Gastrocnemius medialis (tissue), 4 donors: ENCODE measurements around the gene UBASH3B. TPM values are rescaled to one million over a fixed set of nuclear protein-coding genes. Genes with fewer than 3 reads are reported as not detected.

ENCODE experiments used
- ATAC-seq, 2 donors: fragments of 150-250 bp; one replicate each; pipeline ENCODE4 v1.9.1; 2016
- DNase-seq, 2 donors: peaks; one replicate each; pipeline ENCODE4 v3.0.0-alpha.2; 2019
- H3K27ac ChIP-seq, 4 donors: fragments of 200-600 bp; sonication (generic); 1 replicate in 1 of 4; 2 replicates in 3 of 4; pipeline ENCODE4 v1.5.1; 2016 to 2018; ENCODE audit warnings: mild to moderate bottlenecking in 2 of 4, moderate library complexity in 1 of 4
- H3K27me3 ChIP-seq, 3 donors: fragments of 200-600 bp; sonication (generic) in 2 of 3; 1 replicate in 1 of 3; 2 replicates in 2 of 3; pipeline versions ENCODE4 v1.5.1 to v1.6.0; 2016 to 2019; ENCODE audit warnings: mild to moderate bottlenecking in 1 of 3, moderate library complexity in 1 of 3
- H3K36me3 ChIP-seq, 2 donors: fragments of 200-600 bp; sonication (generic) in 1 of 2; one replicate each; pipeline ENCODE4 v1.5.1; 2017 to 2018
- H3K4me1 ChIP-seq, 2 donors: fragments of 200-600 bp; sonication (generic) in 1 of 2; one replicate each; pipeline ENCODE4 v1.5.1; 2016 to 2017; ENCODE audit warnings: mild to moderate bottlenecking in 2 of 2
- H3K4me3 ChIP-seq, 4 donors: fragments of 200-600 bp; sonication (generic) in 3 of 4; 1 replicate in 1 of 4; 2 replicates in 3 of 4; pipeline ENCODE4 v1.5.1; 2016 to 2019; ENCODE audit warnings: mild to moderate bottlenecking in 2 of 4
- H3K9me3 ChIP-seq, 3 donors: fragments of 200-600 bp; sonication (generic) in 2 of 3; 1 replicate in 1 of 3; 2 replicates in 2 of 3; pipeline ENCODE4 v1.5.1; 2016 to 2019
- POLR2A ChIP-seq, 2 donors: fragments of 450-650 bp; IDR thresholded peaks; one replicate each; pipeline ENCODE4 v1.6.1; 2017; ENCODE audit warnings: antibody characterized with exemption in 2 of 2, mild to moderate bottlenecking in 2 of 2, moderate library complexity in 2 of 2
- in situ Hi-C, 4 donors: fragments of 200-750 bp; cut with MboI; loops; one replicate each; pipeline versions ENCODE4 v1.15.0 to v1.8.0; 2017; ENCODE audit warnings: low sequenced_read_pairs in 4 of 4
- intact Hi-C: fragments of 100-400 bp; cut with DNase I; formaldehyde crosslinking; loops from one replicate; pipeline ENCODE4 v1.15.1; 2023; ENCODE audit warnings: low total_unique reads
- total RNA-seq, 4 donors: library from RNA; depleted of rRNA; stranded (reverse); fragments of >200 nt; gene quantifications; one replicate each; pipeline versions ENCODE4 v1.1.0 to v1.2.3, GENCODE V29; 2016
- TF ChIP-seq, protein P1 (sequence below), 5 experiments: fragments of 450-650 bp in 3 of 5; fragments of 200-600 bp in 2 of 5; sonication (generic) in 2 of 5; IDR thresholded peaks in 4 of 5; conservative IDR thresholded peaks in 1 of 5; 1 replicate in 4 of 5; 2 replicates in 1 of 5; pipeline ENCODE4 v1.5.1; 2016 to 2019; ENCODE audit warnings: antibody characterized with exemption in 5 of 5, mild to moderate bottlenecking in 3 of 5, moderate library complexity in 3 of 5

UBASH3B gene
- total RNA-seq, 4 donors from 2014 or later: 0.32 to 2.9 (median 0.87) TPM

DNA sequence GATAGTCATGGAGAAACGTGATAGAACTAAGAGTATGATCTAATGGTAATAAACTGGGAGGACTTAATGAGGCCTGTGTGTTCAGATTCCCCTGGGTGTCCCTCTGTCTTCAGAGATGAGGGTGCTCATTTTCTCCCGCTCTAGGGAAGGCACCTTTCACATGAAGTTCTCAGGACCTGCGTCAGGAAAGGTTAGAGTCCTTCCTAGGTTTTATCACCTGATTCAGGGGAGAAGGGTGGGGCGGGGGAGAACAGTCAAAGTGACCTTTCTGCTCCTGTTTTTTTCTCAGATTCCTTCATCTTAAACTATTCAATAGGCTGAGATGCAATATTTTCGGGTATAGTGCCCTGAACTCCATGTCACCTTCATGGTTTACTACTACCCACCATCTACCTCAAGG is 160.4 kb downstream of the UBASH3B start:
- ATAC-seq: no peak
- no peak overlapping the region for H3K27ac ChIP-seq
- intact Hi-C loops: no loop called here
- H3K4me3 ChIP-seq: no peak overlapping the region
- H3K4me1 ChIP-seq: peaks cover 0 to 11% of the 10 kb centered on the region in 2 donors
- no peaks in the 10 kb centered on the region for H3K36me3 ChIP-seq
- in situ Hi-C loops: no loop called here
- TF ChIP-seq POLR2A (IDR thresholded peaks at IDR 0.05): no peak
- TF ChIP-seq, protein P1, sequence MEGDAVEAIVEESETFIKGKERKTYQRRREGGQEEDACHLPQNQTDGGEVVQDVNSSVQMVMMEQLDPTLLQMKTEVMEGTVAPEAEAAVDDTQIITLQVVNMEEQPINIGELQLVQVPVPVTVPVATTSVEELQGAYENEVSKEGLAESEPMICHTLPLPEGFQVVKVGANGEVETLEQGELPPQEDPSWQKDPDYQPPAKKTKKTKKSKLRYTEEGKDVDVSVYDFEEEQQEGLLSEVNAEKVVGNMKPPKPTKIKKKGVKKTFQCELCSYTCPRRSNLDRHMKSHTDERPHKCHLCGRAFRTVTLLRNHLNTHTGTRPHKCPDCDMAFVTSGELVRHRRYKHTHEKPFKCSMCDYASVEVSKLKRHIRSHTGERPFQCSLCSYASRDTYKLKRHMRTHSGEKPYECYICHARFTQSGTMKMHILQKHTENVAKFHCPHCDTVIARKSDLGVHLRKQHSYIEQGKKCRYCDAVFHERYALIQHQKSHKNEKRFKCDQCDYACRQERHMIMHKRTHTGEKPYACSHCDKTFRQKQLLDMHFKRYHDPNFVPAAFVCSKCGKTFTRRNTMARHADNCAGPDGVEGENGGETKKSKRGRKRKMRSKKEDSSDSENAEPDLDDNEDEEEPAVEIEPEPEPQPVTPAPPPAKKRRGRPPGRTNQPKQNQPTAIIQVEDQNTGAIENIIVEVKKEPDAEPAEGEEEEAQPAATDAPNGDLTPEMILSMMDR (IDR thresholded peaks at IDR 0.05 in 4 of 5, conservative IDR thresholded peaks at IDR 0.05 in 1 of 5): no peak
- no peaks in the 10 kb centered on the region for H3K9me3 ChIP-seq
- no peaks in the 10 kb centered on the region for H3K27me3 ChIP-seq
- DNase-seq: no peak

DNA sequence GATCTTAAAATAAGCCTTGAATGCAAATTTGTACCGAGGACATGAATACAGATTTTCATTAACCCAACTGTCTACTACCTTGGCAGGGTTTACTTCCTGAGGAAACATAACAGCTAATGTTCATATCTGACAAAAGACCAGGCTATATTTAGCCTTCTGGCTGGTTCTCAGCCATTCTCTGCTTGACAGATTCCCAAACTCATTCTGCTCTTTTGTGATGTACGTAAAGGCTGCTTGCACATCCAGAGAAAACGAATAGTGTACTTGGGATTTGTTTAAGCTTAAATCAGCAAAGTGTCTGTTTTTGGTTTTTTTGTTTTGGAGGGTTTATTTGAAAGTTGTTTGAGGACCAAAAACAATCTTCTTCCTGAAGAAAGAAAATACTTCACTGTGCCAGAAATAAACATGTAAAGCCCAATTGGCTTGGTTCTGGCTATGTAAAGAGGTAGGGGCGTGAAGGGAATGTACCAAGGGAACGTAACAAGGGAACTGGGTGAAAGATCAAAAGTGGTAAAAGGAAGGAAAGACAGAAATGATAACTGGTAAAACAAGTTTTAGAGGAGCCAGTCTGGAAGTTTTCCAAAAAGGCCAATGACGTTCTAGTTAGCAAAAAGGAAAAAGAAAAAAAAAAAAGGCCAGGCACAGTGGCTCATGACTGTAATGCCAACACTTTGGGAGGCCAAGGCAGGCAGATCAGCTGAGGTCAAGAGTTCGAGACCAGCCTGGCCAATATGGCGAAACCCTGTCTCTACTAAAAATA is 161.4 kb downstream of the UBASH3B start:
- ATAC-seq (peak in 1 of 2 donors; percentile 36), DNase-seq (no peak)
- Histone ChIP-seq H3K4me3 (no peak overlapping the region), H3K36me3 (no peaks in the 10 kb centered on the region), H3K27me3 (no peaks in the 10 kb centered on the region), H3K9me3 (no peaks in the 10 kb centered on the region), H3K27ac (peak overlapping the region in 3 of 4 donors; percentile 26 to 39 (median 31)), H3K4me1 (peaks cover 0 to 11% of the 10 kb centered on the region in 2 donors)
- no peak for TF ChIP-seq POLR2A (IDR thresholded peaks at IDR 0.05)
- TF ChIP-seq, protein P1 (IDR thresholded peaks at IDR 0.05 in 4 of 5, conservative IDR thresholded peaks at IDR 0.05 in 1 of 5): no peak
- intact Hi-C loops: no loop called here
- in situ Hi-C loops: no loop called here

DNA sequence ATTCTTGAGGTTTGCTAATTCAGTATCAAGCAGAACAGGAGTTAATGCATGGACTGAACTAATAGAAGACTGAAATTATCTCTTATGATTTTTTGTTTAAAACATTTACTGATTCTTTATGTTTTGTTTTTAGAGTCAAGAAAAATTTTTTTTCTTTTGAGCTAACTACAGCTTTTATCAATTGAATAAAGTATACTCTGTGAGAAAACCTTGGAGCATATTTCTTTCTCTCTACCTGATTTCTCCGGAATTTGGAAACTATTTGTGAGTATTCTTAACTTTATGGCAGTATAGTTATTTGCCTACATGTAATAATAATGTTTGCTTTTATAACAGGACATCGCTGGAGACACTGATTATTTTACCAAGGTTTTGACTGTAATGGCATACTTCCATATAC is 164.6 kb downstream of the UBASH3B start:
- TF ChIP-seq POLR2A (IDR thresholded peaks at IDR 0.05): no peak
- TF ChIP-seq, protein P1 (IDR thresholded peaks at IDR 0.05 in 4 of 5, conservative IDR thresholded peaks at IDR 0.05 in 1 of 5): no peak
- Histone ChIP-seq H3K9me3 (no peaks in the 10 kb centered on the region), H3K36me3 (no peaks in the 10 kb centered on the region), H3K4me1 (peaks cover 0 to 11% of the 10 kb centered on the region in 2 donors), H3K4me3 (peak overlapping the region in 1 of 4 donors; percentile 10), H3K27me3 (no peaks in the 10 kb centered on the region), H3K27ac (no peak overlapping the region)
- in situ Hi-C loops: no loop called here
- ATAC-seq (no peak), DNase-seq (no peak)
- intact Hi-C loops: no loop called here

DNA sequence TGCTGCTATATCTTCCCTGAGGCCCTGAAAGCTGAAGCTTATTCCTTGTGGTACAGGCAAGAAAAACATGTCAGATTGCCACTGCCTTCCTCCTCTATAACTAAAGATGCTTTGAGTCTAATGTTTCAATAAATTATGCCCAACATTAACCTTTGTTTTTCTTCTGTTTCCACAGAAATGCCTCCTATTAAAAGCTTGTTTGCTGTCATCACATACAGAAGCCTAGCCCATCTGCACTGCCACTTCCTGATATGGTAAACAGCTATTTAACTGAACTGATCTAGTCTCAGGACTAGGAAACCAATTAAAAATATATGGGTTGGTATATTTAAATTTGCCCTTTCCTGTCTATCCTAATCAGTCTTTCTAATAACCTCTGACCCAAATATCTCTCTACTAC is 165.6 kb downstream of the UBASH3B start:
- H3K36me3 ChIP-seq: no peaks in the 10 kb centered on the region
- no peak for DNase-seq
- TF ChIP-seq, protein P1 (IDR thresholded peaks at IDR 0.05 in 4 of 5, conservative IDR thresholded peaks at IDR 0.05 in 1 of 5): no peak
- no peak for TF ChIP-seq POLR2A (IDR thresholded peaks at IDR 0.05)
- in situ Hi-C loops (no loop called here), intact Hi-C loops (no loop called here)
- H3K9me3 ChIP-seq: no peaks in the 10 kb centered on the region
- no peak for ATAC-seq
- H3K4me3 ChIP-seq: no peak overlapping the region
- H3K4me1 ChIP-seq: peaks cover 0 to 11% of the 10 kb centered on the region in 2 donors
- H3K27ac ChIP-seq: no peak overlapping the region
- H3K27me3 ChIP-seq: no peaks in the 10 kb centered on the region
